ENCODE results near the gene SHH.
"Not testable (repeated sequence)": the region's sequence is repeated elsewhere in the genome, so short reads cannot be mapped to it uniquely, and the experiment has no call there.

The SHH gene

DNA sequence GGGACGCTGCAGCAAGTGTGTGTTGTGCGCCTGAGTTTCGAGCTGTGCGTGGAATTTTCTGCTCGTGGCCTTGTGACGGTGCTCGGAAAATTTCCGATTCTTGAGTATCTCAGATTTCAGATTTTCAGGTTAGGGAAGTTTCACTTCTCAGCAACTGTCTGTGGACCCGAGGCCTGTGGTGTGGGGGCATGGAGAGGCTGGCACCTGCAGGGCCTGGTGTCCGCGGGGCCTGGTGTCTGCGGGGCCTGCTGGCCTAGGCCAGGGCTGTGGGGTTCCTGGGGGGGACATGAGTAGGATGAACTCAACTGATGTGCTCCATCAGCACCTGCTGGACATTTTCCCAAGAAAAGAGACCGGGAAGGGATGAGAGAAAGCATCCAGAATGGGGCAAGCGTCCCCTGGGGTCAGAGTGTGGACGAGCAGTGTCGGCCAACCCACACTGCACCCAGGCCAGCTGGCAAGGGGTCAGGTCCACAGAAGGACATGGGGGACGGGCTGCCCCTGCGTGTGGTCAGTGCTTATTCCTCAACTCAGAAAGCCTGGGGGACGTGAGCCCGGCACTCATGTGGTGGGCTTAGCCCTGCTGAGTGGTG lies 31.3 kb upstream of the SHH start:
- no peak for DNase-seq (ENCODE audit: low read depth in 2 of 3, low spot score in 1 of 3)

DNA sequence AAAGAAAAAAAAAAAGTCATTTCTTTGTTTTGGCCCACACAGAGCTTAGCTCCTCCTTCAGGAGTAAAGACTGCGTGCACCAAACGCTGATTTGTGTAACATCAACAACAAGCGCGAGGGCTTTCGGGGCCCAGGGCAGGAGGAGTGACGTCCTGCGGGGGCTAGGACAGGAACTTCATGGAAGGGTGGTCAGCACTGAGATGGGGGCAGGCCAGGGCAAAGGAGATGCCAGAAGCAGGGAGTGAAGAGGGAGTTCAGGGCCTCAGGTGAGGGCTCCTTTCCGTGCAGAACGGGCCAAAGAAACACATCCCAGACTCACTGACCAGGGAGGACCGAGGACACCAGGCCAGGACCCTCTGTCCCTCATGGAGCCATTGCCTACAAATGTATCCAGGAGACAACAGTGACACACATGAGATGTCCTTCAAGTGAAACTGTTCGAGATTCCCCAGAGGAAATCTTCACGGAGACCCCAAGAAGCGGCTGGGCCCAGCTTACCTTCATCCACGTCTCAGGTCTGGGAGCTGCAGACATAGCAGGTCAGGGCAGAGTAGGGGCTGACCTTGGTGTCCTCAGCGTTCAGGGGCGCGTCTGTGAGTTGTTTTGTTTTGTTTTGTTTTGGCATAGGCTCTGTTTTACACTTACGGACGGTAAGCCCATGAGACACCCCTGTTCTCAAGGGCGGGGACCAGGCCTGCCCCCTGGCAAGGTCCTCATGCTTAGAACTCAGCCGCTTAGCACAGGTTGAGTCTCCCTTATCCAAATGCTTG lies 30.4 kb upstream of the SHH start:
- DNase-seq (ENCODE audit: low read depth in 2 of 3, low spot score in 1 of 3): no peak

DNA sequence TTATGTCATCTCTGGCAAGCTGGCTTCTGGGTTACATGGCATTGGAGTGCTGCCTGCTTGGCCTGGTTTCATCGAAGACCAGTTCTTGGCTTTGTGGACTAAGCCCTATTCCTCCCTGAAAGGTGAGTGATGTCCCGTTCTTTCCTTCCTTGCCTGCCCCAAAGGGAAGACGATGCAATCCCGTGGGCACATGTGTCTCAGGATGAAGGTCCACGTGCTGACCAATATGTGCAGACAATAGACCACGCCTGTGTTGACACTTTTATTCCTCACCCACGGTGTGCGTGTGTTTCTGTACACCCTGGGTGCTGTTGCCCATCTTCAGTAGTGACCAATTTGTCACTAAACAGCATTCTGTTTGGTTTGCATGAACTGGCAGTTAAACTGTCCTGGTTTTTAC lies 28.6 kb upstream of the SHH start:
- DNase-seq (ENCODE audit: low read depth in 2 of 3, low spot score in 1 of 3): no peak

DNA sequence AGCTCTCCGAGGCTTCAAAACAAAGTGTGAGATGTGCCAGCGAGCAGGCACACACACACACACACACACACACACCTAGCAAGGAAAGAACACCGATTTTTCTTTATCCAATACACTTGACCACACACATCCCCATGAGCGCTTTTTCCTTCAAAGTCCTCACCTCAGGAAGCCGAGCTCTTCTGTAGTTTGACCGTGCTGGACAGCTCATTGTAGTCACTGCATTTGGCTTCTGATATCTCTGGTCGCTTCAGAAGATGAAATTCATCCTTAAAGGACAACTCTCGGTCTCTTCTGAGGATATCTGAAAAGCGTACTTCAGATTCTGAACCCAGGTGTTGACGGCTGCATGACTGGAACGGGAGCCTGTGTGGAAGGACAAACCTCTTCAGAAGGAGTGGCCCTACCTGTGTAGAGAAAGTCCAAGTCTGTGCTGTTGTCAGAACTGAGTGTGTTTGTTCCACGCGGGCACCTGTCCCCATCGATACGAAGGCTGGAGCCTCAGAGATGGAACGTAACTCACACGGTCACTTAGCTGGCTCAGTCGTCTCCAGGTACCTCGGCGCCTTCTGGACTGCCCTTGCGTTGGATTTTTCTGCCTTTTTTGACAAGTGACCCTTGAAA lies 28.1 kb upstream of the SHH start:
- DNase-seq (ENCODE audit: low read depth in 2 of 3, low spot score in 1 of 3): no peak

DNA sequence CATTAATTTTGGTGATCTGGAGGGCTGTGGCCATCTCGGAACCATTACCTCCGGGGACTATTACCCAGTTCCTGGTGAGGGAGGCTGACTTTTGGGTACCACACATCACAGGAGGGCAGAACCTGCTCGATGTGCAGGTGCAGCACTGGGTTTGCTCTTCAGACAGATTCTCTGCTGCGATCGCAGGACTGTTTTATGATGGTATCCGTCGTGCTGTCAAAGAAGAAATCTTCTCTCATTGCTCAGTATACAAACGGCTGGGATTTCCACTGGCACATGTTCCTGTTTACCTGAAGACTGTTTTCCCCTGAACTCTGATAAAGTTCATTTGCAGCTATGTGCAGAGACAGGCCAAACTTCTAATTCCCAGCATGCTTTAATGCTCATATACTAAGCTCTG lies 27.2 kb upstream of the SHH start:
- no peak for DNase-seq (ENCODE audit: low read depth in 2 of 3, low spot score in 1 of 3)

DNA sequence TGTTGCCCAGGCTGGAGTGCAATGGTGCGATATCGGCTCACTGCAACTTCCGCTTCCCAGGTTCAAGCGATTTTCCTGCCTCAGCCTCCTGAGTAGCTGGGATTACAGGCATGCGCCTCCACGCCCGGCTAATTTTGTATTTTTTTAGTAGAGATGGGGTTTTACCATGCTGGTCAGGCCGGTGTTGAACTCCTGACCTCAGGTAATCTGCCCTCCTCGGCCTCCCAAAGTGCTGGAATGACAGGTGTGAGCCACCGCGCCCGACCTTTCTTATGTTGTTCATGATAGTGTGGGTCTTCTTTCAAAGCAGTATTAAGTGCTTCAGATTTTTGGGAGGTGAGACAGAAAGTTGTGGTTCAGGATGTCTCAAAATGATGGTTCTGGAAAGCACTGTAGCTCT lies 26.0 kb upstream of the SHH start:
- DNase-seq (ENCODE audit: low read depth in 2 of 3, low spot score in 1 of 3): not testable (repeated sequence)

DNA sequence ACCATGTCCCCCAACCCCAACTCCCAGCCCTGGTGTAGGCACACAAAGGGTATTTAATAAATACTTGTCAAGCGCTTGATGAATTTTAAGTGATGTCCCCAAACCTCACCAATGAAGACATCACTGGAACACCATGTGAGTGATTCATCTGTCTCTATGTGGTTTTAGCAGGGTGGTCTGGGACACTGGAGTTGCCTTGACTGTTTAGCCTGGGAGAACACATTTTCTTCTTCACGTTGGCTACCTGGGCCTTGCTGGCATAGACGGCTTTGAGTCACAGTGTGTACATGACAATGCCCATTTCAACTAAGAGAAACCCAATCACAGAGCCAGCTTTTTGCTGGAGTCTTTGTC lies 24.8 kb upstream of the SHH start:
- DNase-seq (ENCODE audit: low read depth in 2 of 3, low spot score in 1 of 3): no peak

DNA sequence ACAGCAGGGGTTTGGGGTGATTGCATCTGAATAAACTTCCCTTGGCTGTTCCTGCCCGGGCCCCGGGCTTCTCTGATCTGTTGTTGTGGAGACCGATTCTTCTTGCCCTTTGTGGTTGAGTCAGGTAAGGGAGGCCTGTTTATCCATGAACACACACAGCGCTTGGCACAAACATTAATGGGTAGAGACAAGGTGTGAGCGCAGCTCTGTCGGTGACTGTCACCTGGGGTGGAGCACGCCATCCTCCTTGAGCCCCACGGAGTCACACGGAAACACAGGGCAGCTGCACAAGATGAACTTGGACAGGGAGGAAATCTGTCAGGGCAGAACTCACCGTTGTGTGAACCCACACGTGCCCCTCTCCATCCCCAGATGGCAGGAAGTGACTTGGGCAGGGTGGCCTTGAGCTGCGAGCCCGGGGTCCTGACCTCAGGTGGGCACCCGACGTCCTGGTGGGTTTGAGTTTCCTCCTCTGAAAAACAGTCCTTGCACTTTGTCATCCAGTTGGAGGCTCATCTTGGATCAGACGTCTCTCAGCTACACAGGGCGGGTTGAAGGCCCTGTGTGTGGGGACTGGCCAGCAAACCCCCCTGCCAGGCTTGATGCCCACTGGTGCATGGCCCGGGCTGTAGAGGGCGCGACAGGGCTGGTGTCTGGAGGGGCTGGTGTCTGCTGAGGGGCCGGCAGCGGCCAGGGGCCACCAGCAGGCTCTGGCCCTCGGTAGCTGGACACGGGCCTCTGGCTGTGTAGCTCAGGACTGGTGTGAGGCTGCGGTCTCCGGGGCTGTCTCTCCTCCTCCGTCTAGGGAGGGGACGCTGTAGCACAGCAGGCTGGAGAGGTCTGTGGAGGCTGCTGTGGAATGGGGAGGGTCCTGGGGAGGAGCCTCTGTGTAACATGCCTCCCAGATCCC lies 24.2 kb upstream of the SHH start:
- DNase-seq (ENCODE audit: low read depth in 2 of 3, low spot score in 1 of 3): no peak

DNA sequence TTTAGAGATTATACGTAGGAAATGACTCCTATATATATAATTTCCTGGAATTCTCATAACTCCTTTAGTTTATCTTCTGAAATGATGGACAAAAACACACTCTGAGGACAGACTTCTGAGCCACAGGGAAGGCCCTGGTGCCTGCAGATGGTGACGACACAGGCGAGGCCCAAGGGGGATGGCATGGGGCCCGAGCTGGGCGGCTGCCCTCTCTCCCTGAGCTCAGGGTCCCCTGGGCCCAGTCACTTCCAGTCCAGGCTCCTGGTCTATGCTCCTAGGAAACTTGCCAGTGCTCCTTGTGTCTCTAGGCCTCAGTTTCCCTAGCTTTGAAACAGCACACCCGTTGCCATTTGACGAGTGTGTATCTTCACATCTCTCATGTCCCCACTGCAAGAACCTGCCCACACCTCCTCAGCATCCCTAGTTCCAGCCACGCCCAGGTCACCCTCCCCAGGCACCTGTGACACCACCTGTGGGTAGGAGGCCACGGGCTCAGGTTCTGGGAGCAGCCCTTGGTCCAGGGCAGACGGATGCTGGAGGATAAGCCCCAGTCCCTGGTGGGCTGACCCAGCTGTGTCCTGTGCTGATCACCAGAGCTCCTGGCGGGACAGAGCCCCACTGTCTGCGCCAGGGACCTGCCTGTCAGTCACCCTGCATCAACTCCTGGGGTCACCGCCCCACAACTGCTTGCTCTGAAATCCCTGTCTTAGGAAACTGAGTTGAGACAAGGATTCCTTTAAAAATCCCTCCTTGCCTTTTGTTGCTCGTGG lies 23.4 kb upstream of the SHH start:
- no peak for DNase-seq (ENCODE audit: low read depth in 2 of 3, low spot score in 1 of 3)

DNA sequence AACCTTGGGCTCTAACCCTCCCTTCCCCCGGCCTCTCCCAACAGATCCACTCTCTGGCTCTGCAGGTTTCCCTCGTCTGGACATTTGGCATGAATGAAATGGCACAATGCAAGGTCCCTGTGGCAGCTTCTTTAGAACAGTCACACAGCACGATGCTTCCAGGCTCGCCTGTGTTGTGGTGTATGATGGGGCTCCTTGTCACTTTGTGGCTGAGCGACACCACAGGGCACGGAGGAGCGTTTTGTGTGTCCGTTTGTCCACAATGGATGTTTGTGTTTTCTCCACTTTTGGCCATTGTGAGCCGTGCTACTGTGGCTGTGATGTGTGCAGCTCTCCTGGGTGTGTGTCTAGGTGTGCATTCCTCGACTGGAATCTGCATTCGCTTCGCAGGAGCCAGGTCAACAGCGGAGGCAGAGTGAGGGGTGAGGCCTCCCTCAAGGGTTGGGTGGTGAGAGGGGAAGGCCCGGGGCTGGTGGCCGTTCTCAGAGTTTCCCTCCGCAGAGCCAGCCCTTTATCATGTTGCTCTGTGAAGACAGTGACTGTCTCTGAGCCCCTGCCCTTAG lies 22.3 kb upstream of the SHH start:
- DNase-seq (ENCODE audit: low read depth in 2 of 3, low spot score in 1 of 3): no peak

DNA sequence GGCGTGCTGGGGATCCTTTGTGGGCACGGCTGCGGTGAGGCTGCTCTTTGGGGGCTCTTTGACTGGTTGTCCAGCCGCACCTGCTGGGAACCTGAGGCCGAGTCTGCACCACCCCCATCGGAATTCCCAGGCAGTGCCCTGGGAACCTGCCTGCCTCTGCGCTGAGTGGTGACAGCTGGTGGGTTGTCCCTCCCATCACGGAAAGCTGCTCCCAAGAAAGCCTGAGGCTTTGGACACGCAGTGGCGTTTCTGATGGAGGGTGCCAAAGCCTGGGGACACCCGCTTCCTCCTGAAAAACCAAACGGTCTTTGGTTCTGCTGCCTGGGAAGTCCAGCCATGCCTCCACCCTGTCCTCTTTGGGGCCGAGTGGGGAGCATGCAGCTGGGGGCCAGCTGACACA lies 21.4 kb upstream of the SHH start:
- no peak for DNase-seq (ENCODE audit: low read depth in 2 of 3, low spot score in 1 of 3)

DNA sequence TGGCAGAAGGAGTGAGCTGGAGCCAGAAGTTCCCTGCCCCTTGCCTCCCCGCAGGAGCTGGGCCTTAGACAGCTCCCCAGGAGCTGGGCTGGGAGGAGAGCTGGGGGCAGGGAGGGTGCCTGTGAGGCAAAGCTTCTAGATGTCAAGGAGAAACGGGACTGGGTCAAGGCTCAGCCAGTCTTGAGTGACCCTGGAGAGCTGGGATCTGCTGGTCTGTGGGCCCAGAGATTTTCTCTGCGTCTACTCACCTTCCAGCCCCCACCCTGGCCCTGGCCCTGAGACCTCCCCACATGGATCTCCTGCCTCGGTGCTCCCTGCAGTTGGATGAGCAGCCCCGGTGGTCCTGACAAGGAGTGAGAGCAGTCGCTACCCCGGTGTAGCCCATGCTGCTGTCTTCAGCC lies 20.3 kb upstream of the SHH start:
- DNase-seq (ENCODE audit: low read depth in 2 of 3, low spot score in 1 of 3): no peak

DNA sequence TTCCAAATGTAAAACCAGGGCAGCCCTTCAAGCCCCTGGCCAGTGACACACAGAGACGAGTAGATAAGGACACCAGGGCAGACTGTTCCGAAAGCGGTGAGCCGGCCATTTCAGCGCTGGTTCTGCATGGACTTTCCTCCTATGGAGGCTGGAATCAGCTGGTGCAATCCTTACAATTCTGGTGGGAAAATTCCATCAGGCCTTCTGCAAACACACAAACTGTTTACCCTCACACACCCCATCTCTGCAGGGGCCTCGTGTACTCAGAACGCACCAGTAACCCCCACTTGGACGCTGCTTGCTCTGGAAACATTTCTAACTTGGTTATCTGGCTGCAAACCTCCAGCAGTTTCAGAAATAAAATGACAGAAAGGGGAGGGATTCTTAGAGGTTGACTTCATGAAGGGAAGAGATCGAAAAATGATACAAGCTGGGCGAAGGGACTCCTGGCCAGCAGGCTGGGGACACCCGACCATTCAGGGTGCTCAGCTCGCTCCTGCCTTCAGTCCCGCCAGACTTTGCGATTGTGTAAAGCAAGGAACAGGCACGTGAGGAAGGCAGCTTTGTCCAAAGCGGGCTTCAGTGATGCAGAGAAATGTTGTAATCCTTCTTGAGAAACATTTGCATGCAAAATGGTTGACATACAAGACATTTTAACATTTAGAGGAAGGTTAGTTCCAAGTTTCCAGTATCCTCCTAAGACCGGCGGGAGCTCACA lies 19.7 kb upstream of the SHH start:
- DNase-seq (ENCODE audit: low read depth in 2 of 3, low spot score in 1 of 3): no peak

DNA sequence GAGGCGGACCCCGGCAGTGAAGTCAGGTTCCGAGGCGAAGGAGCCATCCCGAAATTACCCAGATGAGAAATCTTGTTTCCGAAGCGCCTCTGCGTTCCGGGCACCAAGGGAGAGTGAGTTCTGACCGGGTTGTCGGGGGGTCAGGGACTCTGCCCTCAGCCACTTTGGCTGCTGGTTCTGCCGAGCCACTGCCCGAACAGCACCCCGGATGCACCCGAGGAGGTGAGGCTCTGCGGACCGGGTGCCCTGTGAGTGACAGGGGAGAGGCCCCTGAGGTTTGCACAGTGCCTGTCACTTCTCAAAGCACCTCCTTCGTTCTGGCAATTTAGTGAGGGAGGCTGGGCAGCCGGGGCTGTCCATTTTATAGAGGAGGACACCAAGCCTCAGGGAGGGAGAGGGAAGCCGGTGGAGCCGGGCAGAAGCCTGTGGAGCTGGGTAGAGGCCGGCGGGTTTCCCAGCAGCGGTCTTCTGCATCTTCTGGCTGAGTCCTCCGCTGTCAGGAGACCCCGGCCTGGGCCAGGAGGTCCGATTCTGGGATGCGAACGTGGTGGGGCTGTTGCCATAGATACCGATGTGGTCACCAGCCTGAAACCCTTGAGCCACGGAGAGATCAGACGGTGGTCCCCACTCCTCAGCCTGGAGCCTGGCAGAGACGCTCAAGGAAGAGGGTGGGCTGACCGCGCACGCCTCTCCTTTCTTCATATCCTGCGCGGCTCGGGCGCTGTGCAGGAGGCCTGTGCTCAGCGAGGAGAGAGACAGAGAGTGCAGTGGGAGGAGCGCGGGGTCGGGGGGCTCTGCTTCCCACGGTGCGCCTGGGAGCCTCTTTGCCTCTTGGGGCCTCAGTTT lies 18.9 kb upstream of the SHH start:
- DNase-seq (ENCODE audit: low read depth in 2 of 3, low spot score in 1 of 3): no peak

DNA sequence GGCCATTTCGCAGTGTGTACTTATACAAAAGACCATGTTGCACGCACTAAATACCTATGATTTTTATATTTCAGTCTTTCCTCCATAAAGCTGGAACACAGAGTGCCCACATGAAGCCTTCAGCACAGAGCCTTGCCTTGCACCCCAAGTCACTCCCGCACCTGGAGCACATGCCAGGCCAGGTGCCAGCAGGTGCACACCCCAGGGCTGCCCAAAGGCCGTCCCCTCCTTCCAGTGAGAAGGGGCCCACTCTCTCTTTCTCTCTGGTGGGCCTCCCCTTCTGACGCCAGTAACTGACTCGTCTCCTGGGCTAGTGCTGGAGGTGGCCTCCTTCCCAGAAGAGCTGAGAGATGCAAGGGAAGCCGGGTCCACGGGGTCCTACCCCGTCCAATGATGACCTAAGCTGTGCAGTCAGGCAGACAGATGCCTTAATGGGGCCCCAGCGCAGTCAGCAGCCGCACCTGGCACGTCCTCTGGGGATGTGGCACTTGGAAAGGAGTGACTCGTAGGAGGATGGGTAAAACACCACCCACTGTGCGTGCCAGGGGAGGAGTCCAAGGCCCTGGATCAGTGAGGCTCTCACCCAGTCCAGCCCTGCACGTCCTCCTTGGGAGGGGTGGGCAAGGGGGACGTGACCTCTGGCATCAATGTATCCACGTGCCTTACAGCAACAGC lies 17.7 kb upstream of the SHH start:
- DNase-seq (ENCODE audit: low read depth in 2 of 3, low spot score in 1 of 3): no peak

DNA sequence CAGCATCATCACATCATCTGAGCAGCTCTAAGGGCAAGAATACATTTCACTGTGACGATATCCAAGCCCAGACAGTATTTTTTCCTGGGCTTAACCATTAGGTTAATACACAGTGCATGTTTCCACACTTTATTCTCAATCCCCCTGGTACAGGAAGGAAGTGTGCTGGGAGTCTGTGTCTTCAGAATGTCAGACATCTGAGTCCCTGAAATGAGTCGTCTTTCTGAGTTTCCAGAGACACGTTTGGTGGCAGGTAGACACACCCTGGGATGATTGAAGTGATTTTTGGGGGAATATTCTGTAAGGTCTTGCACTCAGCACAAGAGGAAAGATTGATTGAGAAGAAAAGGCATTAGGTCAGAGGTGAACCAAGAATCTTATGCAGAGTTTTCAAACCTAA lies 13.1 kb upstream of the SHH start:
- DNase-seq (ENCODE audit: low read depth in 2 of 3, low spot score in 1 of 3): no peak

DNA sequence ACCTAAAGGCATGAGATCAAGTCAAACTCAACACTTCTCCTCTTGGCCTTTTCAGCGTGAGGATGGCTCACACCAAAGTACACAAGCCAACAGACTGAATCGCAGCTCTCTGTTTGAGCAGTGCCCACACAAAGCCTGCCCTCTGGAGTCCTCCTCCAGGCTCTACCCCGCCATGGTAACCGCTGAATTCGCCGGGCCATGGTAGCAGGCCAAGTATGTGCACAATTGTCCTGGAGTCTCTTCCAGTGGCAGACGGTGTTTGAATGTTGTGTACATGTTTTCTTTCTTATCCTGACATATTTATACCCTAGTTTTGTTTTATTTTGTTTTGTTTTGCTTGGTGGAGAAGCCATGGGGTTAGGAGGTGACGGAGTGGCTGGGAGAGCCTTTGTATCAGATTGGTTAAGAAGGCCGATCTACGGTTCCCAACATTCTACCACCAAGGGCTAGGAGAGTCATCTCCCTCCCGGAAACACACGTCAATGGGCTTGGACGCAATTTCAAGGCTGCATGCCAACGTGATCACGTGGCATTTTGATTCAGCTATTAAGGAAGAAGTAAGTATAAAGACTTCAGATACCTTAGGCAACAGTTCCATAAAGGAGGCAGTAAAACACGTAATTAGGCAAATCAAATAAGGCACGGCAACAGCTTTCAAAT lies 12.1 kb upstream of the SHH start:
- DNase-seq (ENCODE audit: low read depth in 2 of 3, low spot score in 1 of 3): no peak

DNA sequence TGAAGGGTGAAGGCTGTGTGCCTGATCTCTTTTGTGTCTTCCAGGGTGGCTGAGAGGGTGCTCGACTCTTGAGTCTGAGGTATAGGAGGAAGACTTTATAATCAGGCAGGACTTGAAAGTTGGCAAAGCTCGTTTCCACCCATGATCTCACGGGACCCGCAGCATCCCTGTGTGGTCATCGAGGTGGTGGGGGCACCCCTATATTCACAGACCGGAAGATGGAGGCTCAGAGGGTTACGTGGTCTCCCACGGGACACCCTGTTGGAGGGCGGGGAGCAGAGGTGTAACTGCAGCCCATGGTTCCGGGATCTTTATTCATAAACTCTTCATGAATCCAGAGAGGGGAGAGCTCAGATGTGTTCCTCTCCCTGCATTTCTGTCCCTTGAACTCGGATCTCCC lies 9.6 kb upstream of the SHH start:
- DNase-seq (ENCODE audit: low read depth in 2 of 3, low spot score in 1 of 3): no peak

Data from stimulated activated CD4-positive, alpha-beta T cell treated with anti-CD3 and anti-CD28 coated beads, Interleukin-12 subunit alpha, Interleukin-12 subunit beta, amount 100 ng/mL, for 48 hours (primary cell).